SH-SY5Y (cell line): Measurements from ENCODE around the gene PRDX4.

Source experiments
- GATA2 ChIP-seq: IDR thresholded peaks from 2 replicates; pipeline ENCODE4 v1.6.1; 2011; ENCODE audit warnings: mild to moderate bottlenecking, low read depth, low read length
- GATA3 ChIP-seq: IDR thresholded peaks from 2 replicates; pipeline ENCODE4 v1.6.1; 2011; ENCODE audit warnings: low read depth, mild to moderate bottlenecking, low read length, moderate library complexity

DNA sequence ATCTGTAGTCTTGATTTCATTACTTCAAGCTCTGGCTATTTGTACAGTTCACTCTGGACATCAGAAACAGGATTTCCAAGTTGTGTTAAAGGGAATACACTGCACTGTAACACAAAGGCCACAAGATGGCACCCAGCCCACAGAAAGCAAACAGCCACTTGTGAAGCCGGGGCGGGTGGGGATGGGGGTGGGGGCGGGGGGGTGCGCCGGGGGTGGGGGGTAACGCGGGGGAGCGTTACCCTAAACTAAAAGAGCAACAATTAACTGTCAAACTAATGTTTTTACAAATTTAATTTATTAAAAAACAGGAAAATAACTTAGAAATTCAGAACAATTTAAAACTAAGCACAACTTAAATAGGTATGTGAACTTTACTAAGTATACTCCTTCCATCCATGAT is 27.3 kb downstream of the PRDX4 start:
- TF ChIP-seq GATA3 = no peak
- TF ChIP-seq GATA2 = no peak
